ENCODE results near the gene CD37.

CD37 gene

DNA sequence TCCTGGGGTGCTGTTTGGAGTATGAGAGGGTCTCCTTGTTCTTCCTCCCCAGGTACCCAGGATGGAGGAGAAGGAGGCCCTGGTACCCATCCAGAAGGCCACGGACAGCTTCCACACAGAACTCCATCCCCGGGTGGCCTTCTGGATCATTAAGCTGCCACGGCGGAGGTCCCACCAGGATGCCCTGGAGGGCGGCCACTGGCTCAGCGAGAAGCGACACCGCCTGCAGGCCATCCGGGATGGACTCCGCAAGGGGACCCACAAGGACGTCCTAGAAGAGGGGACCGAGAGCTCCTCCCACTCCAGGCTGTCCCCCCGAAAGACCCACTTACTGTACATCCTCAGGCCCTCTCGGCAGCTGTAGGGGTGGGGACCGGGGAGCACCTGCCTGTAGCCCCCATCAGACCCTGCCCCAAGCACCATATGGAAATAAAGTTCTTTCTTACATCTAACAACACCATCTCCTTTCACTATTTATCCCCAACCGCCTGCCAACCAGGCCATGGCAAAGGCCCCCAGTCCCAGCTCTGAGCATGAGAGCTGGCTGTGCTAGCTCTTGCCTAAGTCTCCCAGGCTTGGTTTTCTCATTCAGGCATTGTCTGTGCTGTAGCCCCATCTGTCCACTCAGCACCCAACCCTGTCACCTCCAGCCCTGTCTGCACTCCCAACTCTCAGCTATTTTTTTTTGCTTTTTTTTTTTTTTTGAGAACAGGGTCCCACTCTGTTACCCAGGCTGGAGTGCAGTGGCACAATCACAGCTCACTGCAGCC lies 39.6 kb downstream of the CD37 start:
- no peak for DNase-seq
- peaks cover 0 to 23% of the 10 kb centered on the region in 2 donors for H3K27me3 ChIP-seq
- peaks cover 0 to 2% (median 0%) of the 10 kb centered on the region in 3 donors for H3K36me3 ChIP-seq
- TF ChIP-seq, protein P1, sequence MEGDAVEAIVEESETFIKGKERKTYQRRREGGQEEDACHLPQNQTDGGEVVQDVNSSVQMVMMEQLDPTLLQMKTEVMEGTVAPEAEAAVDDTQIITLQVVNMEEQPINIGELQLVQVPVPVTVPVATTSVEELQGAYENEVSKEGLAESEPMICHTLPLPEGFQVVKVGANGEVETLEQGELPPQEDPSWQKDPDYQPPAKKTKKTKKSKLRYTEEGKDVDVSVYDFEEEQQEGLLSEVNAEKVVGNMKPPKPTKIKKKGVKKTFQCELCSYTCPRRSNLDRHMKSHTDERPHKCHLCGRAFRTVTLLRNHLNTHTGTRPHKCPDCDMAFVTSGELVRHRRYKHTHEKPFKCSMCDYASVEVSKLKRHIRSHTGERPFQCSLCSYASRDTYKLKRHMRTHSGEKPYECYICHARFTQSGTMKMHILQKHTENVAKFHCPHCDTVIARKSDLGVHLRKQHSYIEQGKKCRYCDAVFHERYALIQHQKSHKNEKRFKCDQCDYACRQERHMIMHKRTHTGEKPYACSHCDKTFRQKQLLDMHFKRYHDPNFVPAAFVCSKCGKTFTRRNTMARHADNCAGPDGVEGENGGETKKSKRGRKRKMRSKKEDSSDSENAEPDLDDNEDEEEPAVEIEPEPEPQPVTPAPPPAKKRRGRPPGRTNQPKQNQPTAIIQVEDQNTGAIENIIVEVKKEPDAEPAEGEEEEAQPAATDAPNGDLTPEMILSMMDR (IDR thresholded peaks at IDR 0.05): no peak
- intact Hi-C loops (cut with DNase I; ENCODE audit: low total_unique reads): no loop called here
- no peak overlapping the region for H3K4me3 ChIP-seq
- no peaks in the 10 kb centered on the region for H3K4me1 ChIP-seq
- H3K27ac ChIP-seq: no peak overlapping the region
- peaks cover 0 to 10% (median under 1%) of the 10 kb centered on the region in 3 donors for H3K9me3 ChIP-seq

DNA sequence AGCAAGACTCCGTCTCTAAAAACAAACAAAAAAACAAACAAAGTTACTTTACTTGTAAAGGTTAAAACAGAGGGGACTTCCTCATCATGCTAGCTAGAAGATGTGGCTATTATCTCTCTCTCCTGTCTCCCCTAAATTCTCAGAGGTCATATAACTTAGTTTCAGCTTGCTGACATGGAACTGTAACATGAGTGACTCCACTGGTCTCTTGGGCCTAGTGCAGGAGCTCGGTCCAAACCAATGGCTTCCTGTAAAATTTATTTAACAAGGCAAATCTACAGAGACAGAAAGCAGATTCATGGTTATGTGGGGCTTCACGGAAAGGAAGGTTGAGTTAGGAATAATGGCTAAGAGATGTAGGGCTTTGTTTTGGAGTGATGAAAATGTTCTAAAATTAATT lies 43.3 kb downstream of the CD37 start:
- TF ChIP-seq, protein P1 (IDR thresholded peaks at IDR 0.05): no peak
- Histone ChIP-seq H3K4me1 (no peaks in the 10 kb centered on the region), H3K9me3 (peaks cover 0 to 14% (median 10%) of the 10 kb centered on the region in 3 donors), H3K27me3 (peaks cover 0 to 20% of the 10 kb centered on the region in 2 donors), H3K4me3 (no peak overlapping the region), H3K27ac (no peak overlapping the region), H3K36me3 (no peaks in the 10 kb centered on the region)
- DNase-seq: no peak
- intact Hi-C loops (cut with DNase I; ENCODE audit: low total_unique reads): no loop called here

GRCh38 chr19:49380391-49380790 lies 45.2 kb downstream of the CD37 start:
- peaks cover 0 to 21% of the 10 kb centered on the region in 2 donors for H3K27me3 ChIP-seq
- TF ChIP-seq, protein P1 (IDR thresholded peaks at IDR 0.05): no peak
- no peak overlapping the region for H3K4me3 ChIP-seq
- no peaks in the 10 kb centered on the region for H3K36me3 ChIP-seq
- peaks cover 0 to 14% (median 10%) of the 10 kb centered on the region in 3 donors for H3K9me3 ChIP-seq
- intact Hi-C loops (cut with DNase I; ENCODE audit: low total_unique reads): no loop called here
- no peaks in the 10 kb centered on the region for H3K4me1 ChIP-seq
- no peak overlapping the region for H3K27ac ChIP-seq
- DNase-seq: no peak

- Histone ChIP-seq H3K4me3 (no peak overlapping the region), H3K36me3 (no peaks in the 10 kb centered on the region), H3K4me1 (no peaks in the 10 kb centered on the region), H3K27ac (no peak overlapping the region), H3K9me3 (peaks cover 0 to 14% (median 10%) of the 10 kb centered on the region in 3 donors), H3K27me3 (peaks cover 0 to 15% of the 10 kb centered on the region in 2 donors)
- TF ChIP-seq, protein P1 (IDR thresholded peaks at IDR 0.05): no peak
- no peak for DNase-seq
- intact Hi-C loops (cut with DNase I; ENCODE audit: low total_unique reads): no loop called here
These were observed 47.4 kb downstream of the CD37 start for GRCh38 chr19:49382639-49383038.

- peaks cover 0 to 14% (median 10%) of the 10 kb centered on the region in 3 donors for H3K9me3 ChIP-seq
- TF ChIP-seq, protein P1 (IDR thresholded peaks at IDR 0.05): no peak
- H3K27me3 ChIP-seq: peaks cover 0 to 25% of the 10 kb centered on the region in 2 donors
- H3K4me3 ChIP-seq: no peak overlapping the region
- intact Hi-C loops (cut with DNase I; ENCODE audit: low total_unique reads): no loop called here
- no peaks in the 10 kb centered on the region for H3K4me1 ChIP-seq
- H3K36me3 ChIP-seq: no peaks in the 10 kb centered on the region
- no peak for DNase-seq
- H3K27ac ChIP-seq: no peak overlapping the region
These were observed 48.4 kb downstream of the CD37 start for GRCh38 chr19:49383599-49383998.

Measured in tibial artery (tissue), 4 donors.